GM21447 (cell line): Measurements from ENCODE around the gene FAM193A.
A peak's percentile ranks its signal among the peaks of the same experiment; 100 is the strongest.

Experiments used
- ATAC-seq: cut with Tn5 transposase; IDR thresholded peaks from one replicate; pipeline ENCODE4 v1.9.1; 2021; ENCODE audit not compliant: unreplicated experiment

The FAM193A gene

GRCh38 chr4:2689114-2689513 is 152.7 kb downstream of the FAM193A start:
- ATAC-seq = no peak

DNA sequence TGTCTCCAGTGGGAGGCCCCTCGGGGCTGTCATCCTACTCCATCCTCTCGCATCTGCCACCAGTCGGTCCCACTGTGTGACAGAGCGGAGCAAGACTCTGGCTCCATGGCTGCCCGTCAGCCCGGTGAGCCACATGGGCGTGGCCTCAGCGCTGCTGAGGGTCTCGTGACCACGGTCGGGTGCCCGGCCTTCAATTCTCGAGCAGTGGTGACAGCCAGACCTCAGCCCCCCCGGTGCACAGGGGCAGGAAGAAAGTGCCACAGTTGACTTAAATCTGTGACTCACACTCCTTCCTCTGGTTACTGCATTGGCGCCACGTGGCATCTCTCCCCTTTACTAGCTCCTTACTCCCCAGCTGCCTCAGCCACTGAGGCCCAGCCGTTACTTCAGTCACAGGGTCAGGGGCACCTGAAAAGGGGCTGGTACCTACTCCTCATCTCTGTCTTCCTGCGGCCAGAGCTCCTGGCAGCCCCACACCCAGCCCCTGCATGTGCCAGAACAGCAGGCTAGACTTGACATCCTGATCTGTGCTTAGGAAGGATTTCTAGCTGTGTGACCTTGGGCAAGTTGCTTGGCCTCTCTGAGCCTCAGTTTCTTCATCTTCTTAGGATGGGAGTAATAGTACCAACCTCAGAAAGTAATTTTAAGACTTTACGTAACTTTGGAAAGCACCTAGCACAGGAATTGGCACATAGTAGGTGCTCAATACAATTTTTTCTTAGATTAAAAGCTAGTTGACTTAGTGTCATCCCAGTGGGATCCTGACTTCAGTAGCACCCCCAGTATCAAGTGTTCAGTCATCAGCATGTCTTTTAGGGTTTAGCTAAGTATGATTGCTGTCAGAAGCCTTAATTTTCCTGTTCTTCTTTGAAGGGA is 153.6 kb downstream of the FAM193A start:
- ATAC-seq = peak; percentile 73

- no peak for ATAC-seq
Measured at GRCh38 chr4:2691313-2691712, 154.9 kb downstream of the FAM193A start.

GRCh38 chr4:2691952-2692435 is 155.5 kb downstream of the FAM193A start:
- no peak for ATAC-seq

DNA sequence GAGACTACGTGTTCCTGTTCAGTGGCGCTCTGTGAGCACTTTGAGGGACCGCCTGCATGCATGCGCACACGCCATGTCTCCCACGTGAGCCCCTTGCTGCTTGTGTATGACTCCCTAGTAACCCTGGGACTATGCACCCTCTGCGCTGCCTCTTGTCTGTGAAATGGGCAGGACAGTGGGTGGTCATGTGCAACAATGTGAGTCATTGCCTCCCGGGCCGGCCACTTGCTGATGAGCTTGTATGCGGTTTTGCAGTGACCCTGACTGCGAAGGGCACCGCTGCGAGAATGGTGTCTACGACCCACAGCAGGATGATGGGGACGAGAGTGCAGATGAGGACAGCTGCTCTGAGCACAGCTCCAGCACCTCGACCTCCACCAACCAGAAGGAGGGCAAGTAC is 158.2 kb downstream of the FAM193A start:
- ATAC-seq = no peak

- ATAC-seq = no peak
Measured at GRCh38 chr4:2695346-2696060, 159.1 kb downstream of the FAM193A start.

DNA sequence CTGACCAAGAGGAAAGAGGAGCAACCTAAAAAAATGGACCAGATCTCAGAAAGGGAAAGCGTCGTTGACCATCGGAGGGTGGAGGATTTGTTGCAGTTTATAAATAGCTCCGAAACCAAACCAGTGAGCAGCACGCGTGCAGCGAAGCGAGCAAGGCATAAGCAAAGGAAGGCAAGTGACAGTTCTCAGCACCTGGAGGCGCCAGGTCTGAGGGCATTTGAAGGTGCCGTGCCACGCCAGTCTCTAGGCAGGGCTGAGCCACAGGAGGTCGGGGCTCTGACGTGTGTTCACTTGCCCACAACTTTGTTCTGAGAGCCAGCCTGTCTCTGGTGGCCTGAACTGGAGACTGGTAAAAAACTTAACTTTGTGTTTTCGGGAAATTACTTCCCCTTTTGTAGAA is 160.0 kb downstream of the FAM193A start:
- peak; percentile 94 for ATAC-seq

DNA sequence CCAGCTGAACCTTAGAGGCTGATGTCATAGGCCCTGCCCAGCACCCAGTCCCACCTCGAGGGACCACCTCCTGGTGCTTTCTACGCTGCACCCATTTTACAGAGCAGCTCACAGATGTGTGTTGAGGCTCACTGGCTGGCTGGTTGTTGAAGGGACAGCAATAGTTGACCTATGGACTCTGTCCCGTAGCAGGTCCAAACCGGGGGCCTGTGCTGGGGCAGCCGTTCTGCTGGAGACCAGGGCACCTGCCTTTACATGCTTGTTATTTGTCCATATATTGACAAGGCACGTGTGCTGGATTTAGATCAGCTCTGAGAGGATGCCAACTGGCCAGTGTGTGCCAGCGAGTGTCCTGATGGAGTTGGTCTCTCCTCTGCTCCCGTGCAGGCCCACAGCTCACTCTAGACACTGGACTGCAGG is 161.6 kb downstream of the FAM193A start:
- no peak for ATAC-seq

DNA sequence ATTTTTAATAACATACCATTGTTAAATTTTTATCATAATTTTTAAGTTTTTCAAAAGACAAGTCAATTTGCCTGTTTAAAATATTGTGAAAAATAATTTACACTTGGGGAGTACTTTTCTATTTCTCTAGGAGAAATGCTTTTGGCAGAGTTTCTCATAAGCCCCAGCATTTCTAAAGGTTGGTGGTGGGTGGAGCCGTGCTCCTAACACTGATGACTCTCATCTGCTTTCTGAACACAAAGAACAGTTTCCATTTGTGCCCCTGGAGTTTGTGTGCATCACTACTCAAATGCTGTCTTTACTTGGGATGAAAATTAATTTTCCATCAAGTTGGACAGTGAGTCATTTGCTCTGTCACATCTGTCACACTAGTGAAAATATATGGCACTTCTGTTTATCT is 162.1 kb downstream of the FAM193A start:
- no peak for ATAC-seq

DNA sequence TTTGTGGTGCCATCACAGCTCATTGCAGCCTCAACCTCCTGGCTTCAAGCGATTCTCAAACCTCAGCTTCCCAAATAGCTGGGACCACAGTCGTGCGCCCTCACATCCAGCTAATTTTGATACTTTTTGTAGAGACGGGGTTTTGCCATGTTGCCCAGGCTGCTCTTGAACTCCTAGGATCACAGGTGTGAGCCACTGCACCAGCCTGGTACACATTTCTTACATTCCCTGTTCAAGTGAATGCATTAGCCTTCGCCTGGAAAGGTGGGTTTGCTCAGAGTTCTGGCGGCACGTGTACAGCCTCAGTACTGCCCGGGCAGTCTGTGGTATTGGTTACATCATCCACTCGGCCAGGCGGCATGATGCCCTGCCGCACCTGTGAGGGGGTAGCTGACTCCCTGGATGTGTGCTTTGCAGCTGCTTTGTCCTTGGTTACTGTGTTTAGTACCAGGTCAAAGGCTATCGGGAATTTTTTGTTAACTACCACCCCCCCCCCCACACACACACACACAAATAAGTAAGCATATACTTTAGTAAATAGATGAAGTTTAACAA is 162.6 kb downstream of the FAM193A start:
- ATAC-seq = no peak

- ATAC-seq = no peak
Measured at GRCh38 chr4:2699534-2699933, 163.1 kb downstream of the FAM193A start.

DNA sequence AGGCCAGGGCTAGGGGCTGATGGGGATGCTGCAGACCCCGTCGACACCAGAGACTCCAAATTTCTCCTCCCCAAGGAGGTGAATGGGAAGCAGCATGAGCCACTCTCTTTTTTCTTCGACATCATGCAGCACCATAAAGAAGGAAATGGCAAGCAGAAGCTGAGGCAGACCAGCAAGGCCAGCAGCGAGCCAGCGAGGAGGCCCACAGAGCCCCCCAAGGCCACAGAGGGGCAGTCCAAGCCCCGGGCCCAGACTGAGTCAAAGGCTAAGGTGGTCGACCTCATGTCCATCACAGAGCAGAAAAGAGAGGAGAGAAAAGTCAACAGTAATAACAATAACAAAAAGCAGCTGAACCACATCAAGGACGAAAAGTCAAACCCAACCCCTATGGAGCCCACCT is 163.6 kb downstream of the FAM193A start:
- no peak for ATAC-seq

DNA sequence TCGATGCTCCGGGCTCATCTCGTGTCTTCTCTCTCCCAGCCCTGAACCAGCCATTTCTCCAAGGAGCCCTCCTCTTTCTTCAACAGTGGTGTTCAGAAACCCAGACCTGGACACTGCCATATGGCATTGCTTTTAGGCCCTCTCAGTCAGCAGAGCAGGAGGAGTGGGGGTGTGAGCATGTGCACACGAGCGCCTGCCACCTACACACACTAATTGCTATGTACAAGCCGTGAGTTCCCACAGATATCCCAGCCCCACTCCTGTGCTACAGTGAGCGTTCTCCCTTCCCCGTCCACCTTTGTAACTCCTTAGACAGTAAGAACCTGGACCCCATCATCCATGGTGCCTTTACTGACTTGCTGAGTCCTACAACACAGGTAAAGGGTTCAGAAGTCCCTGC is 165.9 kb downstream of the FAM193A start:
- no peak for ATAC-seq

DNA sequence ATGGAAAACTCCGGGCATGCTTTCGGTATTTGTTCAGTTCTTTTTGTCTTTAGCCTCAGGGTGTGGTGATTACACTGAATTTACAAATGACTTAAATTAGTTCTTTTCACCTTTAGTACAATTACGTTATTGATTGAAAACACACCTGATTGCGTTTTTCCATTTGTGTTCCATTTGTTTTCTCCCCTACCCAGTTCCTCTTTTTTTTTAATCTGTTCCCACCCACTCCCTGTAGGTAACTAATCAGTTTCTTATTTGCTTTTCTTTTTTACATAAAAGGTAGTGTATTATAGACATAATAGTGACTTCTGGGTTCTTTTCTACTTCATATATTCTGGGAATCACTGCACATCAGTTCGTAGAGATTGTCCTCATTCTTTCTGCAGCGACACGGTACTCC is 166.3 kb downstream of the FAM193A start:
- no peak for ATAC-seq

GRCh38 chr4:2712261-2712842 is 175.9 kb downstream of the FAM193A start:
- no peak for ATAC-seq

DNA sequence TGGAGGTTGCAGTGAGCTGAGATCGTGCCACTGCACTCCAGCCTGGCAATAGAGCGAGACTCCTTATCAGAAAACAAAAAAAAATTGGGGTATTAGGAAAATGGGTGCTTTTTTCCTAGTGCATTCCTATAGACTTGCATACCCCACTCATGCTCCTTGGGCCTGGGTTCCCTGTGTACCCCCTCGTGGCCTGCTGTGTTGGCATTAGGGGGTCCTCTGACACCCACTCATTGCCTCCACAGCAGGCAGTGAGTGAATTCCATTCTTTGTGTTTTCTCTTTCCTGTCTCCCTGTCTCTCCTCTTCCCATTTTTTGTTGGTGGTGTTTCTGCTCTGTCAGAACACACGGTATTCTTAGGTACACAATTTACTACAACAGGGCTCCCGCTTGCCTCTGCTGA is 176.9 kb downstream of the FAM193A start:
- ATAC-seq = no peak

DNA sequence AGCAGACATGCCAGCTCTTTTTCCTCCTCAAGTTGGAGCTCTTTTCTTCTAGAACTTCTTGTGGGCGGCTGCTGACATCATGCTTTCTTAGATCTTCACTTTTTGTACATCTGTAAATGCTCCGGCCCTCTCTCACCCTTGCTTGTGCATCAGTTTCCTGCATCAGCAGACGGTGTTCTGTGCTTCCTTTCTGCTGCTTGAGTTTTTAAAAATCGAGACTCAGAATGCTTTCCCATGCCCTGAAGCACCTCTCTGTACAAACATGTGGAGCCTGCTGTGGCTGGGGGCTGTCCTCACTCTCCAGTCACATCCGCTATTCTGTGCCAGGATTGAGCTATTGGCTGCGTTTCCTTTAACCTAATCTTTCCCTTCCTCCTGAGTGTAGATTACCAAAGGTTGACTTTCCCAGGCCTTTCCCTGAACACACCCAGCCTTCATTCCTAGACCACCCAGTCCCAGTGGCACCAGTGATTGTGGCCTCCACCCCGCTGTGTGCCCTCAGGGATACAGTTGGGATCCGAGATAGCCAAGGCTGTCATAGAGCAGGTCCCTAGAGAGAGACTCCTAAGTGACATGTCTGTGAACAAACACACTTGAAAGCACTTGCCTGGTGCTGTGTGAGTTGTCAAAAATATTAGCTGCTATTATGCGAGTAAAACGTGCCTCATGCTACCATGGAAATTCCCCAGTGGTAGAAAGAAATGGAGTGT is 177.8 kb downstream of the FAM193A start:
- no peak for ATAC-seq

- ATAC-seq = no peak
Measured at GRCh38 chr4:2714918-2715317, 178.5 kb downstream of the FAM193A start.

DNA sequence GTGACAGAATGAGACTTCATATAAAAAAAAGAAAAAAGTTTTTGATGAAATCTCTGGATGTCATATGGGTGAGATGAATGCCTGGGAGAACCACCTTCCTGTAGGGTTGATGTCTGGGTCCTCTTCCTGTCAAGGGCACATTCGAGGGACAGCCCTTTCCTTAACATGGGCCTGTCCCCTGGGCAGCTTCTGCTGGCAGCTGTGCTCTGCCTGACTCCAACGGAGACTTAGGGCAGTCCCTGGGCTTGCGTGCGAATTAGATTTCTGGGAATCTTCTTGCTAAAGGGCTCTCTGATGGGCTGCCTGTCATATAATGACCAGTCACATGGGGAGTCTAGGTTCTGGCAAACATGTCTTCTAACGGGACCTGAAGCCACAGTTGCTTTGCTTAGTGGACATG is 179.0 kb downstream of the FAM193A start:
- ATAC-seq = no peak

- no peak for ATAC-seq
Measured at GRCh38 chr4:2716236-2716635, 179.8 kb downstream of the FAM193A start.

DNA sequence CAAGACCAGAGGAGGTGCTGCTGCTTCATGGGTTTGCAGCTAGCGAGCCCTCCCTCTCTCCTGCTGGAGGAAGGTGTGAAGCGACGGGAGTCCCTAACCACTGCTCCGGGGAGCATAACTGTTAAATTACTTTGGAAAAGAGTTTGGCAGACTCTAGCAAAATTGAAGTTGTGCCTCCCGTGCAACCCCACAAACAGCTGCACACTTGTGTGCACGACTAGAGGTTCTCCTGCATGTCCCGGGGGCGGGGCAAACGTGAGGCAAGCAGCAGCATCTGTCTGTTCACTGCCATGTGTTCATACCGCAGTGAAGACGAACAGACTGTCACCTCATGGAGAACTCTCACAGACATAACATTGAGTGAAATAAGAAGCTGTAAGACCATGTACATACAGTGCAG is 185.1 kb downstream of the FAM193A start:
- ATAC-seq = no peak
